Activated CD4-positive, alpha-beta T cell treated with anti-CD3 and anti-CD28 coated beads, Interleukin-2, amount 50 U/mL, for 1 hour (primary cell): ENCODE measurements around the gene WNK2.

Experiments
- DNase-seq: peaks from one replicate; pipeline ENCODE4 v3.0.0-alpha.2; 2020

WNK2 gene

GRCh38 chr9:93186215-93186945 is 2.4 kb downstream of the WNK2 start:
- no peak for DNase-seq

- no peak for DNase-seq
These were observed 3.1 kb downstream of the WNK2 start for GRCh38 chr9:93187047-93187446.

GRCh38 chr9:93187574-93187973 is 3.6 kb downstream of the WNK2 start:
- DNase-seq, result no peak

GRCh38 chr9:93188426-93189368 is 4.8 kb downstream of the WNK2 start:
- DNase-seq, result no peak

- DNase-seq, result no peak
These were observed 5.6 kb downstream of the WNK2 start for GRCh38 chr9:93189369-93190132.

GRCh38 chr9:93190133-93190525 is 6.2 kb downstream of the WNK2 start:
- DNase-seq, result no peak

- no peak for DNase-seq
These were observed 6.9 kb downstream of the WNK2 start for GRCh38 chr9:93190656-93191353.

- no peak for DNase-seq
These were observed 7.4 kb downstream of the WNK2 start for GRCh38 chr9:93191354-93191660.

GRCh38 chr9:93192721-93193387 is 8.9 kb downstream of the WNK2 start:
- no peak for DNase-seq

- DNase-seq, result no peak
These were observed 9.7 kb downstream of the WNK2 start for GRCh38 chr9:93193388-93194220.

GRCh38 chr9:93194221-93194625 is 10.3 kb downstream of the WNK2 start:
- no peak for DNase-seq

- no peak for DNase-seq
These were observed 10.7 kb downstream of the WNK2 start for GRCh38 chr9:93194641-93195040.

- no peak for DNase-seq
These were observed 12.4 kb downstream of the WNK2 start for GRCh38 chr9:93196096-93197055.

GRCh38 chr9:93197670-93198069 is 13.7 kb downstream of the WNK2 start:
- no peak for DNase-seq

- DNase-seq, result no peak
These were observed 14.3 kb downstream of the WNK2 start for GRCh38 chr9:93198117-93198837.

- DNase-seq, result no peak
These were observed 15.1 kb downstream of the WNK2 start for GRCh38 chr9:93198838-93199625.

GRCh38 chr9:93200449-93200742 is 16.5 kb downstream of the WNK2 start:
- no peak for DNase-seq

- no peak for DNase-seq
These were observed 17.0 kb downstream of the WNK2 start for GRCh38 chr9:93200989-93201334.
